ENCODE data around the gene HLA-DQA1. TPM values are rescaled to one million over a fixed set of nuclear protein-coding genes. Genes with fewer than 3 reads are reported as not detected.
A peak's percentile ranks its signal among the peaks of the same experiment; 100 is the strongest.

HLA-DQA1 gene
- total and polyA plus RNA-seq, 2 experiments from 2014 or later: 0.42 TPM; not detected in 1

GRCh38 chr6:32645047-32645703, 8.0 kb downstream of the HLA-DQA1 start:
- H3K4me2 ChIP-seq: no peak overlapping the region
- no peak overlapping the region for H3K27ac Mint-ChIP-seq
- no peak overlapping the region for H3K27ac ChIP-seq (ENCODE audit: low read depth)
- H3K9me3 Mint-ChIP-seq: peaks cover 4% of the 10 kb centered on the region; the same call in 1 of the 3 replicates
- no peak for TF ChIP-seq POLR2AphosphoS5 (IDR thresholded peaks at IDR 0.05; ENCODE audit: low read depth)
- no peak overlapping the region for H3K4me3 ChIP-seq
- no peaks in the 10 kb centered on the region for H3K4me1 ChIP-seq (ENCODE audit: insufficient read depth)
- H3K4me1 Mint-ChIP-seq: peaks cover 2% of the 10 kb centered on the region; the same call in 2 of the 3 replicates
- H3K36me3 ChIP-seq (ENCODE audit: insufficient read depth): no peaks in the 10 kb centered on the region
- ATAC-seq (no peak), DNase-seq (ENCODE audit: low spot score) (no peak)
- no peaks in the 10 kb centered on the region for H3K79me2 ChIP-seq (replicated peaks; ENCODE audit: insufficient read depth)
- no peaks in the 10 kb centered on the region for H3F3A ChIP-seq (replicated peaks; ENCODE audit: low read depth)
- peaks cover 2% of the 10 kb centered on the region for H3K27me3 Mint-ChIP-seq (ENCODE audit: insufficient read depth, low read depth, poor library complexity)
- H2AFZ ChIP-seq: no peak overlapping the region
- no peaks in the 10 kb centered on the region for H3K36me3 Mint-ChIP-seq (ENCODE audit: low read depth)
- H3K9me2 ChIP-seq (ENCODE audit: insufficient read depth): no peaks in the 10 kb centered on the region
- H3K27me3 ChIP-seq (ENCODE audit: insufficient read depth): no peaks in the 10 kb centered on the region
- H4K20me1 ChIP-seq (replicated peaks; ENCODE audit: insufficient read depth): no peaks in the 10 kb centered on the region
- H3K4me3 Mint-ChIP-seq: no peak overlapping the region

- ATAC-seq (no peak), DNase-seq (ENCODE audit: low spot score) (no peak)
- Histone ChIP-seq H3K27me3 (ENCODE audit: insufficient read depth) (no peaks in the 10 kb centered on the region), H3K79me2 (replicated peaks; ENCODE audit: insufficient read depth) (no peaks in the 10 kb centered on the region), H3K4me2 (no peak overlapping the region), H4K20me1 (replicated peaks; ENCODE audit: insufficient read depth) (no peaks in the 10 kb centered on the region), H3K27ac (ENCODE audit: low read depth) (peak overlapping the region; percentile 79; the same call in 1 of the 2 replicates), H3F3A (replicated peaks; ENCODE audit: low read depth) (no peaks in the 10 kb centered on the region), H3K36me3 (ENCODE audit: insufficient read depth) (no peaks in the 10 kb centered on the region), H3K9me2 (ENCODE audit: insufficient read depth) (no peaks in the 10 kb centered on the region), H3K4me3 (no peak overlapping the region), H3K4me1 (ENCODE audit: insufficient read depth) (no peaks in the 10 kb centered on the region), H2AFZ (no peak overlapping the region)
- Mint-ChIP-seq H3K4me3 (no peak overlapping the region; the same call in 2 of the 3 replicates), H3K27ac (peak overlapping the region; percentile 94), H3K27me3 (ENCODE audit: insufficient read depth, low read depth, poor library complexity) (peaks cover 3% of the 10 kb centered on the region), H3K36me3 (ENCODE audit: low read depth) (peaks cover 19% of the 10 kb centered on the region), H3K9me3 (no peaks in the 10 kb centered on the region), H3K4me1 (peaks cover 39% of the 10 kb centered on the region)
- TF ChIP-seq STAT1 (IDR thresholded peaks at IDR 0.05; ENCODE audit: unreplicated experiment) (no peak), CREB1 (CRISPR knock-in tag; IDR thresholded peaks at IDR 0.05; ENCODE audit: low read depth) (no peak), ETS1 (IDR thresholded peaks at IDR 0.05) (no peak), EZH2 (IDR thresholded peaks at IDR 0.05; ENCODE audit: low read depth, unreplicated experiment) (no peak), NANOG (IDR thresholded peaks at IDR 0.05; ENCODE audit: borderline replicate concordance) (no peak), CTCF (conservative IDR thresholded peaks at IDR 0.05; ENCODE audit: low read depth in 2 of 2) (no peak), ZNF331 (CRISPR knock-in tag; IDR thresholded peaks at IDR 0.05; ENCODE audit: low read depth) (no peak), JUNB (IDR thresholded peaks at IDR 0.05; ENCODE audit: unreplicated experiment) (no peak), EZH2phosphoT487 (IDR thresholded peaks at IDR 0.05; ENCODE audit: unreplicated experiment) (no peak), POLR2AphosphoS5 (IDR thresholded peaks at IDR 0.05; ENCODE audit: low read depth) (no peak), REST (IDR thresholded peaks at IDR 0.05; ENCODE audit: unreplicated experiment) (no peak), ZNF114 (CRISPR knock-in tag; IDR thresholded peaks at IDR 0.05) (no peak)
Observed at GRCh38 chr6:32655203-32655710, 18.1 kb downstream of the HLA-DQA1 start.

Measured in GM23338 (cell line).